GM13977 (cell line): ENCODE measurements around the gene ERVK3-1.

Experiments used
- DNase-seq: peaks from one replicate; pipeline ENCODE4 v3.0.0; 2012; ENCODE audit warnings: low spot score
- CTCF ChIP-seq: IDR thresholded peaks from 2 replicates; pipeline ENCODE4 v1.5.1; 2012; ENCODE audit warnings: mild to moderate bottlenecking, control low read depth; ENCODE audit not compliant: insufficient read depth; ENCODE audit errors: extremely low read depth, missing control alignments
- in situ Hi-C: fragments of 300-500 bp; cut with MboI; formaldehyde crosslinking; loops from one replicate; pipeline ENCODE4 v1.12.0; 2022; ENCODE audit warnings: low sequenced_read_pairs, low pct_unique_long_range_greater_than_20kb, mixed read lengths, inconsistent platforms; ENCODE audit not compliant: unreplicated experiment

The ERVK3-1 gene

GRCh38 chr19:58352760-58353671 lies 47.8 kb downstream of the ERVK3-1 start, which contains the start of gene A1BG:
TSS of gene A1BG (minus strand) at chr19:58353492. CDS start at chr19:58353437, 55 bp downstream.
- no peak for DNase-seq
- no peak for TF ChIP-seq CTCF
- in situ Hi-C loops: no loop called here

GRCh38 chr19:58353717-58354477 lies 48.7 kb downstream of the ERVK3-1 start:
- no peak for DNase-seq
- no peak for TF ChIP-seq CTCF
- in situ Hi-C loops: no loop called here

DNA sequence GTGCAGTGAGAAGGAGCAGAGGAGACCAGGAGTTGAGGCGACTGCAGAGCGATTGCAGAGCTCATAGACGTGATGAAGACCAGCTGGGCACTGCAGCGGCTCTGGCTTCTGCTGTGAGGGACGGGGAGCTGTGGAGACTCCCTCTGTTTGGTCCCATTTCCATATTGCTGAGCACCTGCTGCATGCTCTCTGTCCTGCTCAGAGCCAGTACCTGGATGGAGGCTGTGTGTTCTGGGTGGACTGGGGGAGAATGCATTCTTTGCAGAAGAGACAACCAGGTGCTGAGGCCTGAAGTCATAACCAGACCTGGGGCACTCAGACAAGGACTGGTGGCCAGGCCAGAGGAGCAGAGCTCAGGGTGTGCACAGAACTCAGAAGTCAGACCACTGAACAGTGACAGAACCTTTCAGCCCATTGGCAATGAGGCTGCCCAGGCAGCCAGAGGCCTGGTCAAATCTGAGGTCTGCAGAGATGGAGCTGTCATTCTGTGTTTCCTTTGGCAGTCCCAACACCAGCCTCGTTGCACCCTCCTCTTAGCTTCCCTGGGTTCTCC lies 49.4 kb downstream of the ERVK3-1 start:
- in situ Hi-C loops: no loop called here
- DNase-seq: no peak
- no peak for TF ChIP-seq CTCF

DNA sequence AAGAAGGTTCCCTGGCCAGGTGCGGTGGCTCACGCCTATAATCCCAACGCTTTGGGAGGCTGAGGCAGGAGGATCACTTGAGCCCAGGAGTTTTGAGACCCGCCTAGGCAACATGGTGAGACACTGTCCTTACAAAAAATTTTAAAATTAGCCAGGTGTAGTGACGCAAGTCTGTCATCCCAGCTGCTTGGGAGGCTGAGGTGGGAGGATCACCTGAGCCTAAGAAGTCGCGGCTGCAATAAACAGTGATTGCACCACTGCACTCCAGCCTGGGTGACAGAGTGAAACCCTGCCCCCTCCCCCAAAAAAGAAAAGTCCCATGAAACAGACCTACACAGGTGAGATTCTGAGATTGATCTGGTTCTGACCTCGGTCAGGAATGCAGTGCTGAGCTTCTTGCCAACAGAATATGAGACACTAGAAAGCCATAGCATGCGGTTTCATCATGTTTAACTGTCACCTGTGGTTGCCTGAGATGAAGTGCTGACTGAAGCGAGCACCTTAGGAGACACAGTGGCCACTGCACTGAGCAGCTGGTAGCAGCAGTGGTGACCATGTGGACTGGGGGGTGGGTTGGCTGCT lies 50.1 kb downstream of the ERVK3-1 start:
- TF ChIP-seq CTCF: no peak
- in situ Hi-C loops: no loop called here
- no peak for DNase-seq

DNA sequence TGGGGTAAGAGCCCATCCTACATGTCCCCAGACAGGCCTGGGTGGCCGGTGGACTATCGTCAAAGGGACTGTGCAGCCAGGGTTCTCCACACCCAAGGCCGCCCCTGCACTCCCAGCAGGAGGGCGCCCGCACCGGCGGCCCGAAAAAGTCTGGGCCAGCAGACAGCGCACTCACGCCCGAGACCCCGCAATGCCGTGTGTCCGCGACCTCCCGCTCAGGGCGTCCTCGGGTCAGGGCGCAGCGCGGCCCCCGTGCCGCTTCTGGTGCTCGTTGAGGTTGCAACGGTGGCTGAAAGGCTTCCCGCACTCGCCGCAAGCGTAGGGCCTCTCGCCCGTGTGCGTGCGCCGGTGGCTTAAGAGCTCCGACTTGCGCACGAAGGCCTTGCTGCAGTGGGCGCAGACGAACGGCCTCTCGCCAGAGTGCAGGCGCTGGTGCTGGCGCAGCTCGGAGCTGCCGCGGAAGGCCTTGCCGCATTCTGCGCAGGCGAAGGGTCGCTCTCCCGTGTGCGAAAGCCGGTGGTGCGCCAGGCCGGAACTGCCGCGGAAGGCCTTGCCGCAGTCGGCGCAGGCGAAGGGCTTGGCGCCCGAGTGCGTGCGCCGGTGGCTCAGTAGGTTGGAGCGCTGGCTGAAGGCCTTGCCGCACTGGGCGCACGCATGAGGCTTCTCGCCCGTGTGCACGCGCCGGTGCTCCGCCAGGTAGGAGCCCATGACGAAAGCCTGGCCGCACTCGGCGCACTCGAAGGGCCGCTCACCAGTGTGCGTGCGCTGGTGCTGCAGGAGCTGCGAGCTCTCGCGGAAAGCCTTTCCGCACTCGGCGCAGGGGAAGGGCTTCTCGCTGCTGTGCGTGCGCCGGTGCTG lies 51.0 kb downstream of the ERVK3-1 start:
- in situ Hi-C loops: no loop called here
- no peak for TF ChIP-seq CTCF
- peak; percentile 63 for DNase-seq
